CD4-positive, alpha-beta T cell (primary cell): ENCODE results near the gene JAK1. TPM values are rescaled to one million over a fixed set of nuclear protein-coding genes. Genes with fewer than 3 reads are reported as not detected.

ENCODE experiments used
- ATAC-seq: fragments of 200-7000 bp; cut with Tn5 transposase; one replicate; pipeline ENCODE4 v1.10.0; 2022; ENCODE audit warnings: mild to moderate bottlenecking; ENCODE audit not compliant: poor library complexity
- CTCF ChIA-PET: fragments of 350-600 bp; sonication (Branson Sonifier 250); formaldehyde crosslinking; loops from one replicate; lab custom pipeline; 2021; ENCODE audit warnings: antibody characterized with exemption, inconsistent platforms; lab: Charles Lee
- POLR2A ChIA-PET: fragments of 350-600 bp; sonication (Branson Sonifier 250); formaldehyde crosslinking; loops from one replicate; lab custom pipeline; 2021; ENCODE audit warnings: antibody characterized with exemption, inconsistent platforms; lab: Charles Lee
- DNase-seq, 14 experiments: peaks; one replicate each; pipeline ENCODE4 v3.0.0-alpha.2; 2013 to 2020; ENCODE audit warnings: mixed read lengths in 2 of 14
- H3K27ac ChIP-seq, 2 donors: one replicate each; pipeline versions ENCODE4 v1.5.1 to v1.7.0; 2013; ENCODE audit warnings: low read length in 2 of 2, low read depth in 1 of 2, mild to moderate bottlenecking in 1 of 2
- H3K27me3 ChIP-seq, 2 experiments: 1 replicate in 1 of 2; 2 replicates in 1 of 2; pipeline versions ENCODE4 v1.6.1 to v1.7.0; 2013; ENCODE audit warnings: low read length in 2 of 2, control low read depth in 1 of 2, mild to moderate bottlenecking in 1 of 2, moderate library complexity in 1 of 2; ENCODE audit not compliant: insufficient read depth in 2 of 2, control insufficient read depth in 1 of 2
- H3K36me3 ChIP-seq: one replicate; pipeline ENCODE4 v1.6.1; 2013; ENCODE audit warnings: low read length, control low read depth; ENCODE audit not compliant: insufficient read depth
- H3K4me1 ChIP-seq: one replicate; pipeline ENCODE4 v1.6.1; 2013; ENCODE audit warnings: low read length, control low read depth; ENCODE audit not compliant: insufficient read depth
- H3K4me3 ChIP-seq: one replicate; pipeline ENCODE4 v1.5.1; 2013; ENCODE audit warnings: mild to moderate bottlenecking, low read length, moderate library complexity
- H3K9me3 ChIP-seq, 2 experiments: 1 replicate in 1 of 2; 2 replicates in 1 of 2; pipeline versions ENCODE4 v1.6.1 to v1.7.0; 2013; ENCODE audit warnings: low read length in 2 of 2, mild to moderate bottlenecking in 2 of 2, control low read depth in 1 of 2, moderate library complexity in 1 of 2; ENCODE audit not compliant: control insufficient read depth in 1 of 2, insufficient read depth in 1 of 2
- H3K27ac Mint-ChIP-seq: one replicate; pipeline ENCODE4 v1.8.0; 2020; ENCODE audit warnings: mixed read lengths
- H3K27me3 Mint-ChIP-seq: one replicate; pipeline ENCODE4 v1.8.0; 2021; ENCODE audit warnings: mixed read lengths
- H3K36me3 Mint-ChIP-seq: one replicate; pipeline ENCODE4 v1.8.0; 2021; ENCODE audit warnings: low read depth, mixed read lengths
- H3K4me1 Mint-ChIP-seq: one replicate; pipeline ENCODE4 v1.8.0; 2021; ENCODE audit warnings: low read depth, mixed read lengths
- H3K4me3 Mint-ChIP-seq: one replicate; pipeline ENCODE4 v1.8.0; 2020; ENCODE audit warnings: mild to moderate bottlenecking, mixed read lengths
- H3K9me3 Mint-ChIP-seq: one replicate; pipeline ENCODE4 v1.8.0; 2020; ENCODE audit warnings: mixed read lengths
- CTCF ChIP-seq: fragments of 200-600 bp; IDR thresholded peaks from one replicate; pipeline ENCODE4 v1.8.0; 2022; ENCODE audit warnings: antibody characterized with exemption, mild to moderate bottlenecking
- intact Hi-C, 2 experiments: fragments of 100-400 bp; cut with DNase I in 1 of 2; cut with micrococcal nuclease in 1 of 2; formaldehyde crosslinking; loops; one replicate each; pipeline versions ENCODE4 v1.15.1 to v1.9.0; 2023 to 2025; cut with DNase I, micrococcal nuclease
- total RNA-seq, 174 experiments: library from RNA in 2 of 174; stranded (reverse) in 2 of 174; gene quantifications; one replicate each; pipeline ENCODE4 v1.2.3 and lab custom pipeline; 2021 to 2026

Gene JAK1
- total RNA-seq, 2 experiments from 2014 or later = 240 to 252 TPM

- Mint-ChIP-seq H3K36me3 (no peaks in the 10 kb centered on the region), H3K27ac (no peak overlapping the region), H3K4me3 (no peak overlapping the region), H3K27me3 (no peaks in the 10 kb centered on the region), H3K9me3 (no peaks in the 10 kb centered on the region), H3K4me1 (no peaks in the 10 kb centered on the region)
- Histone ChIP-seq H3K36me3 (no peaks in the 10 kb centered on the region), H3K4me3 (no peak overlapping the region), H3K9me3 (no peaks in the 10 kb centered on the region), H3K27me3 (no peaks in the 10 kb centered on the region), H3K27ac (no peak overlapping the region), H3K4me1 (no peaks in the 10 kb centered on the region)
- DNase-seq (no peak), ATAC-seq (no peak)
- ChIA-PET CTCF (no interaction called here), POLR2A (no interaction called here)
- no peak for TF ChIP-seq CTCF
- intact Hi-C loops = no loop called here
These were observed 151.9 kb downstream of the JAK1 start for GRCh38 chr1:64814427-64814826.

- Histone ChIP-seq H3K9me3 (no peaks in the 10 kb centered on the region), H3K27me3 (no peaks in the 10 kb centered on the region), H3K27ac (no peak overlapping the region), H3K36me3 (no peaks in the 10 kb centered on the region), H3K4me1 (no peaks in the 10 kb centered on the region), H3K4me3 (no peak overlapping the region)
- intact Hi-C loops = no loop called here
- no peaks in the 10 kb centered on the region for H3K9me3 Mint-ChIP-seq
- H3K27ac Mint-ChIP-seq = no peak overlapping the region
- H3K36me3 Mint-ChIP-seq = no peaks in the 10 kb centered on the region
- H3K4me3 Mint-ChIP-seq = no peak overlapping the region
- H3K27me3 Mint-ChIP-seq = no peaks in the 10 kb centered on the region
- DNase-seq = no peak
- no peaks in the 10 kb centered on the region for H3K4me1 Mint-ChIP-seq
- no peak for ATAC-seq
- TF ChIP-seq CTCF = no peak
- ChIA-PET POLR2A (no interaction called here), CTCF (no interaction called here)
These were observed 155.2 kb downstream of the JAK1 start for GRCh38 chr1:64811131-64811530.

GRCh38 chr1:64810001-64810400, 156.3 kb downstream of the JAK1 start:
- CTCF ChIA-PET = no interaction called here
- Histone ChIP-seq H3K4me3 (no peak overlapping the region), H3K27me3 (no peaks in the 10 kb centered on the region), H3K27ac (no peak overlapping the region), H3K9me3 (no peaks in the 10 kb centered on the region), H3K36me3 (no peaks in the 10 kb centered on the region), H3K4me1 (no peaks in the 10 kb centered on the region)
- POLR2A ChIA-PET = no interaction called here
- no peaks in the 10 kb centered on the region for H3K36me3 Mint-ChIP-seq
- H3K27me3 Mint-ChIP-seq = no peaks in the 10 kb centered on the region
- TF ChIP-seq CTCF = no peak
- ATAC-seq (no peak), DNase-seq (no peak)
- H3K27ac Mint-ChIP-seq = no peak overlapping the region
- no peak overlapping the region for H3K4me3 Mint-ChIP-seq
- intact Hi-C loops = no loop called here
- no peaks in the 10 kb centered on the region for H3K4me1 Mint-ChIP-seq
- no peaks in the 10 kb centered on the region for H3K9me3 Mint-ChIP-seq
